Naive thymus-derived CD4-positive, alpha-beta T cell (primary cell): ENCODE results near the gene MYOM1. TPM values are rescaled to one million over a fixed set of nuclear protein-coding genes. Genes with fewer than 3 reads are reported as not detected.

Source experiments
- ATAC-seq: fragments of 150-1000 bp; cut with Tn5 transposase; 2 replicates; pipeline ENCODE4 v1.10.0; 2021; ENCODE audit warnings: mild to moderate bottlenecking, moderate library complexity
- CTCF ChIA-PET: fragments of 350-600 bp; sonication (Branson Sonifier 250); formaldehyde crosslinking; loops from one replicate; lab custom pipeline; 2021; ENCODE audit warnings: antibody characterized with exemption; lab: Charles Lee
- POLR2A ChIA-PET: fragments of 350-600 bp; sonication (Branson Sonifier 250); formaldehyde crosslinking; loops from one replicate; lab custom pipeline; 2021; ENCODE audit warnings: antibody characterized with exemption, inconsistent platforms; lab: Charles Lee
- DNase-seq, 9 donors: peaks; one replicate each; pipeline versions ENCODE4 v3.0.0 to v3.0.0-alpha.2; 2020 to 2022; ENCODE audit warnings: mixed read lengths in 1 of 9
- H3K27ac ChIP-seq: one replicate; pipeline ENCODE4 v1.7.0; 2013; ENCODE audit warnings: mild to moderate bottlenecking, low read depth, low read length, moderate library complexity
- H3K27me3 ChIP-seq, 2 donors: one replicate each; pipeline ENCODE4 v1.7.0; 2013; ENCODE audit warnings: low read length in 2 of 2, mild to moderate bottlenecking in 2 of 2, moderate library complexity in 2 of 2; ENCODE audit not compliant: control insufficient read depth in 2 of 2, insufficient read depth in 2 of 2
- H3K36me3 ChIP-seq, 3 experiments: 1 replicate in 2 of 3; 2 replicates in 1 of 3; pipeline ENCODE4 v1.7.0; 2013; ENCODE audit warnings: low read length in 3 of 3, mild to moderate bottlenecking in 3 of 3, moderate library complexity in 1 of 3; ENCODE audit not compliant: insufficient read depth in 3 of 3, control insufficient read depth in 2 of 3
- H3K4me1 ChIP-seq, 2 donors: one replicate each; pipeline ENCODE4 v1.7.0; 2013; ENCODE audit warnings: low read length in 2 of 2, mild to moderate bottlenecking in 2 of 2, moderate library complexity in 1 of 2; ENCODE audit not compliant: control insufficient read depth in 2 of 2, insufficient read depth in 2 of 2
- H3K4me3 ChIP-seq: 2 replicates; pipeline ENCODE4 v1.7.0; 2013; ENCODE audit warnings: mild to moderate bottlenecking, low read length
- H3K9me3 ChIP-seq, 3 experiments: 1 replicate in 2 of 3; 2 replicates in 1 of 3; pipeline ENCODE4 v1.7.0; 2013; ENCODE audit warnings: low read length in 3 of 3; ENCODE audit not compliant: control insufficient read depth in 2 of 3
- H3K27ac Mint-ChIP-seq, 9 donors: one replicate each; pipeline ENCODE4 v1.8.0; 2020 to 2022; ENCODE audit warnings: mixed read lengths in 9 of 9, mild to moderate bottlenecking in 8 of 9, moderate library complexity in 5 of 9, inconsistent platforms in 2 of 9
- H3K27me3 Mint-ChIP-seq, 5 donors: one replicate each; pipeline ENCODE4 v1.8.0; 2021 to 2022; ENCODE audit warnings: mixed read lengths in 5 of 5, mild to moderate bottlenecking in 1 of 5
- H3K36me3 Mint-ChIP-seq, 5 donors: one replicate each; pipeline ENCODE4 v1.8.0; 2020 to 2022; ENCODE audit warnings: mixed read lengths in 5 of 5, mild to moderate bottlenecking in 3 of 5, inconsistent platforms in 1 of 5
- H3K4me1 Mint-ChIP-seq, 7 donors: one replicate each; pipeline ENCODE4 v1.8.0; 2020 to 2022; ENCODE audit warnings: mixed read lengths in 7 of 7, mild to moderate bottlenecking in 3 of 7, inconsistent platforms in 1 of 7
- H3K4me3 Mint-ChIP-seq, 10 donors: one replicate each; pipeline ENCODE4 v1.8.0; 2020 to 2022; ENCODE audit warnings: mild to moderate bottlenecking in 10 of 10, mixed read lengths in 10 of 10, moderate library complexity in 6 of 10, inconsistent platforms in 2 of 10
- H3K9me3 Mint-ChIP-seq, 11 donors: one replicate each; pipeline ENCODE4 v1.8.0; 2020 to 2022; ENCODE audit warnings: mixed read lengths in 11 of 11, mild to moderate bottlenecking in 4 of 11, inconsistent platforms in 1 of 11, moderate library complexity in 1 of 11
- intact Hi-C, 2 donors: fragments of 100-400 bp; cut with micrococcal nuclease; formaldehyde crosslinking; loops; one replicate each; pipeline ENCODE4 v1.15.1; 2023
- polyA plus RNA-seq, 2 donors: library from polyadenylated mRNA; unstranded; fragments of 300-500 nt; fragmentation: Illumina TruSeq; gene quantifications; one replicate each; pipeline ENCODE4 v1.2.3, GENCODE V29; 2021
- total RNA-seq, 6 experiments: library from RNA in 5 of 6; stranded (reverse) in 5 of 6; gene quantifications; 1 replicate in 5 of 6; 2 replicates in 1 of 6; pipeline ENCODE4 v1.2.3 and lab custom pipeline; 2021 to 2026

Gene MYOM1
- total and polyA plus RNA-seq, 7 experiments from 2014 or later, result 0.83 to 6.7 (median 1.9) TPM

DNA sequence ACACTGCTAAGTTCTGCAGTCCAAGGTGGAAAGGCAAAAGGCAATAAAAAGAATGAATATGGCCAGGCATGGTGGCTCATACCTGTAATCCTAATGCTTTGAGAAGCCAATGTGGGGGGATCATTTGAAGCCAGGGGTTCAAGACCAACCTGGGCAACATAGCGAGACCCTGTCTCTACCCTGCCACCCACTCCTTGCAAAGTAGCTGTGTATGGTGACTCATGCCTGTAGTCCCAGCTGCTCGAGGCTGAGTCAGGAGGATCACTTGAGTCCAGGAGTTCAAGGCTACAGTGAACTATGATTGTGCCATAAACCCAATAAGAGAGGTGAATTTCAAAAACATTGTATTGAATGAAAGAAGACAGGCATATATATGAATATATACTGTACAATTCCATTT lies 44.6 kb upstream of the MYOM1 start:
- Histone ChIP-seq H3K27me3 (no peaks in the 10 kb centered on the region), H3K4me3 (peak overlapping the region; percentile 11), H3K4me1 (peaks cover 61% of the 10 kb centered on the region in 2 donors), H3K9me3 (no peaks in the 10 kb centered on the region), H3K27ac (no peak overlapping the region), H3K36me3 (peaks cover 0 to 6% (median 0%) of the 10 kb centered on the region in 3 experiments)
- intact Hi-C loops, result loop anchor here in 1 of 2 donors (5.0 kb wide), 4 partner anchors 252 to 692 kb away; partner anchors contain the start of genes LPIN2, METTL4, NDC80 and SMCHD1
- ChIA-PET POLR2A (interaction anchor here (1.0 to 5.3 kb wide), 4 partner anchors 10 to 330 kb away, joined by 3 to 98 read pairs (median 8); partner anchors contain the start of gene MYL12A), CTCF (interaction anchor here (0.6 to 2.1 kb wide), 2 partner anchors 15 to 402 kb away, joined by 3 to 10 read pairs; no protein-coding TSS in a partner anchor)
- H3K4me1 Mint-ChIP-seq, result peaks cover 56 to 85% (median 79%) of the 10 kb centered on the region in 7 donors
- no peaks in the 10 kb centered on the region for H3K9me3 Mint-ChIP-seq
- ATAC-seq (no peak), DNase-seq (no peak)
- peaks cover 0 to 23% (median 3%) of the 10 kb centered on the region in 5 donors for H3K36me3 Mint-ChIP-seq
- no peaks in the 10 kb centered on the region for H3K27me3 Mint-ChIP-seq
- H3K27ac Mint-ChIP-seq, result peak overlapping the region; percentile 3 to 99 (median 45)
- peak overlapping the region; percentile 10 to 98 (median 91) for H3K4me3 Mint-ChIP-seq

DNA sequence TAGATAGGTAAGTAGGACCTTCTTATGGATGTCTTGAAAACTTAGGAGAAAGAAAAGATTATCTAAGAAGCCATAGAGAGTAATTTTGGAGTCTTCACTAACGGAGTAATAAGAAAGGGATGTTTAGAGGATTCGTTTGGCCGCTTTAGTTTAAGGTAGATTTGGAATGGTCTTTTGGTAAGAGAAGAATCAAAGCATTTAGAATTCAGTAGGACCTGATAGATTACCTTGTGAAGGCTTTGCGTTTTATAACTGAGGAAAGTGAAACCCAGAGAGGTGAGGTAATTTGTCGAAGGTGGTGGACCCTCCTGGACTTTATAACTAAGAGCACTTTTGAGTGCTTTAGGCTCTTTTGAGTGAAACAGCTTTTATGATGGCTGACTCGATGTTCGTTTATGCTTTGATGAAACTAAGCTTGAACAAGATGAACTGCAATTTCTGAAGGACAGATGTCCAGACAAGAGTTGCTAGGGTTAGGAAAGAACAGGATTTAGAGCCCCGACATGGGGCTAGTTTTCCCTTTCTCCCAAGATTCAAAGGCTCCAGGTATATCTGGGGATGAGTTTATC lies 43.4 kb upstream of the MYOM1 start:
- ChIA-PET POLR2A (interaction anchor here (0.7 to 5.3 kb wide), 10 partner anchors 8 to 342 kb away, joined by 3 to 98 read pairs (median 5); partner anchors contain the start of gene MYL12A), CTCF (interaction anchor here (0.8 to 2.1 kb wide), 4 partner anchors 34 to 403 kb away, joined by 3 to 10 read pairs (median 4); no protein-coding TSS in a partner anchor)
- Mint-ChIP-seq H3K27me3 (no peaks in the 10 kb centered on the region), H3K4me1 (peaks cover 49 to 85% (median 79%) of the 10 kb centered on the region in 7 donors), H3K9me3 (no peaks in the 10 kb centered on the region), H3K27ac (peak overlapping the region; percentile 80 to 99 (median 91)), H3K4me3 (peak overlapping the region; percentile 87 to 98 (median 91)), H3K36me3 (peaks cover 3 to 27% (median 7%) of the 10 kb centered on the region in 5 donors)
- Histone ChIP-seq H3K36me3 (peaks cover 0 to 9% (median 0%) of the 10 kb centered on the region in 3 experiments), H3K27ac (peak overlapping the region; percentile 96), H3K4me3 (peak overlapping the region; percentile 81), H3K4me1 (peaks cover 59 to 61% of the 10 kb centered on the region in 2 donors), H3K9me3 (no peaks in the 10 kb centered on the region), H3K27me3 (no peaks in the 10 kb centered on the region)
- intact Hi-C loops, result loop anchor here (1.0 to 5.0 kb wide), 9 partner anchors 8 to 691 kb away; partner anchors contain the start of genes LPIN2 (in 1 of the 2), METTL4 (in 1 of the 2), NDC80 (in 1 of the 2) and SMCHD1 (in 1 of the 2)
- DNase-seq (no peak), ATAC-seq (no peak)

DNA sequence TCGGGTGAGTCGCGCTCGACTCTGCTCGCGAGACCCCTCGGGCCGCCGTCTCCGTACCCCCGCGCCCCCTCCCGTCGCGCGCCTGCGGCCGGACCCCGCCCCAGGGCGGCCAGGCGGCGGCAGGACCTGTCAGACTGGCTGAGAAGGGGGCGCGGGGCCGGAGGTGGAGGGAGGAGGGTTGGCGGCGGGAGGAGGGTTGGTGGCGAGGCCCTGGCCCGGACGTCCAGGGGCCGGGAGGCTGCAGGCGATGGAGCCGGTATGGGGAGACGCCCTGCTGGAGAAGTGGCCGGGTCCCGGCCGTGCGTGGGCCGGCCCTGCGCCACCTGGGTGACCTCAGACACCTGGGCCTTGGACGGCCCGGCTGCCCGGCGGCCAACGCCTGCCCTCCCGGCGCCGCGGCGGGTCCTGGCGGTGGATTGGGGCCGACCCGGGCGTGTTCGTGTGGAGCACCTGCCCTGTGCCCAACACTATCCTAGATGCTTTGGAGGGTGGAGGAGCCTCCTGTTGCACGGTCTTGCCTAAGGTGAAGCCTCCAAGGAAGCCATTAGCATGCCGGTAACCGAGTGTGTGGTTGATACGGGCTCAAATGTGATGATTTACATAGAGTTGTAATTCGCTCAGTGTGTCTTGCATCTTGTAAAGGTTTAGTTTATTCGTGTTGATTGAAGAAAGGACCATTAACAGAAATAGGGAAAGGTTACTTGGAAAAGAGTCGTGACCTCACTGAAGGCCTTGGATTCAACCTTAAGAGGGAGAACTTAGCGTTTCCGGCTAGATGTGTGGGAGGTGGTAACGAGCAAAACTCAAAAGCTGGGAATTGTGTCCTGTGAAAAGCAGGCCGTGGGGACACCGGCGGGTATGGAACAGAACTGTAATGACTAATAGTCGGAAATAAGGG lies 42.7 kb upstream of the MYOM1 start:
- ChIA-PET POLR2A (interaction anchor here (0.6 to 5.3 kb wide), 21 partner anchors 8 to 343 kb away, joined by 3 to 229 read pairs (median 5); partner anchors contain the start of genes MYL12A and TGIF1), CTCF (interaction anchor here (0.8 to 2.1 kb wide), 4 partner anchors 15 to 404 kb away, joined by 3 to 10 read pairs (median 4); partner anchors contain the start of gene MYL12A)
- intact Hi-C loops, result loop anchor here (1.0 to 5.0 kb wide), 9 partner anchors 9 to 690 kb away; partner anchors contain the start of genes LPIN2 (in 1 of the 2), METTL4 (in 1 of the 2), NDC80 (in 1 of the 2) and SMCHD1 (in 1 of the 2)
- Mint-ChIP-seq H3K9me3 (no peaks in the 10 kb centered on the region), H3K27me3 (no peaks in the 10 kb centered on the region), H3K36me3 (peaks cover 9 to 34% (median 14%) of the 10 kb centered on the region in 5 donors), H3K4me3 (peak overlapping the region; percentile 87 to 100 (median 96)), H3K4me1 (peaks cover 50 to 87% (median 83%) of the 10 kb centered on the region in 7 donors), H3K27ac (peak overlapping the region; percentile 91 to 100 (median 99))
- no peaks in the 10 kb centered on the region for H3K9me3 ChIP-seq
- H3K4me1 ChIP-seq, result peaks cover 58 to 66% of the 10 kb centered on the region in 2 donors
- peak in 7 of 9 donors; percentile 24 to 50 (median 43) for DNase-seq
- peak overlapping the region; percentile 81 for H3K4me3 ChIP-seq
- H3K27ac ChIP-seq, result peak overlapping the region; percentile 96
- peak; percentile 19 for ATAC-seq
- no peaks in the 10 kb centered on the region for H3K27me3 ChIP-seq
- H3K36me3 ChIP-seq, result peaks cover 5 to 16% (median 5%) of the 10 kb centered on the region in 3 experiments

- no peaks in the 10 kb centered on the region for H3K27me3 Mint-ChIP-seq
- peaks cover 54 to 66% of the 10 kb centered on the region in 2 donors for H3K4me1 ChIP-seq
Measured at GRCh38 chr18:3261373-3262233, 41.8 kb upstream of the MYOM1 start, which contains the start of gene MYL12B. Gene MYL12B (plus strand): TSS chr18:3262133. CDS start chr18:3272899, 10,766 bp downstream.

DNA sequence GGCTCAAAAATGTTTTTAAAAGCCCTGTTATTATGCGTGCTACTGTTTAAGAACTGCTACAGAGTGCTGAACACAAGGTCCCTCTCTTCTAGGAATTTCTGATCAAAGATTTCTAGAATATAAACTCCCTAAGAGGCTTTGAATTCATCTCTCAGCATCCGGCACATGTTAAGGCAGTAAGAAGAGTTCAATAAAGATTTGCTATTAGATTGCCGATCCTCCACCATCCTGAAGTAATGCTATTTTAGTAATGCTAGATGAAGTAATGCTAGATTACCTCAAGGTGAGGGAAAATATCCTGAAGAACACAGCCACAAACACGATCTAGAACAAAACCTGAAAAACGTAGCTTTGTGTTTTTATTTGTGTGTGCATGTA lies 41.2 kb upstream of the MYOM1 start:
- Histone ChIP-seq H3K9me3 (no peaks in the 10 kb centered on the region), H3K4me1 (peaks cover 55 to 60% of the 10 kb centered on the region in 2 donors), H3K36me3 (peaks cover 12 to 30% (median 20%) of the 10 kb centered on the region in 3 experiments), H3K4me3 (peak overlapping the region; percentile 81), H3K27ac (peak overlapping the region; percentile 96), H3K27me3 (no peaks in the 10 kb centered on the region)
- POLR2A ChIA-PET, result interaction anchor here (0.6 to 3.5 kb wide), 21 partner anchors 12 to 1978 kb away, joined by 3 to 229 read pairs (median 5); partner anchors contain the start of genes MYL12A and TGIF1
- H3K36me3 Mint-ChIP-seq, result peaks cover 9 to 42% (median 25%) of the 10 kb centered on the region in 5 donors
- ATAC-seq (no peak), DNase-seq (no peak)
- H3K4me3 Mint-ChIP-seq, result peak overlapping the region; percentile 87 to 100 (median 96)
- H3K27me3 Mint-ChIP-seq, result no peaks in the 10 kb centered on the region
- H3K4me1 Mint-ChIP-seq, result peaks cover 44 to 87% (median 81%) of the 10 kb centered on the region in 7 donors
- intact Hi-C loops, result loop anchor here (1.0 to 5.0 kb wide), 11 partner anchors 13 to 689 kb away; partner anchors contain the start of genes LPIN2 (in 2 of the 2), METTL4 (in 1 of the 2), MYL12A (in 1 of the 2) and NDC80 (in 1 of the 2)
- H3K9me3 Mint-ChIP-seq, result no peaks in the 10 kb centered on the region
- CTCF ChIA-PET, result interaction anchor here (0.8 to 1.7 kb wide), 5 partner anchors 8 to 44 kb away, joined by 3 to 6 read pairs (median 3); partner anchors contain the start of gene MYL12A
- peak overlapping the region; percentile 95 to 100 (median 99) for H3K27ac Mint-ChIP-seq

More at GRCh38 chr18:3261373-3262233, 41.8 kb upstream of the MYOM1 start, which contains the start of gene MYL12B:
- Histone ChIP-seq H3K27me3 (no peaks in the 10 kb centered on the region), H3K9me3 (no peaks in the 10 kb centered on the region), H3K4me3 (peak within 1 kb of the TSS; percentile 81), H3K27ac (peak within 1 kb of the TSS; percentile 96), H3K36me3 (peaks cover 7 to 25% (median 14%) of the 10 kb centered on the region in 3 experiments)
- Mint-ChIP-seq H3K4me3 (peak within 1 kb of the TSS; percentile 87 to 100 (median 96)), H3K4me1 (peaks cover 48 to 87% (median 83%) of the 10 kb centered on the region in 7 donors), H3K27ac (peak within 1 kb of the TSS; percentile 95 to 100 (median 99)), H3K36me3 (peaks cover 9 to 42% (median 19%) of the 10 kb centered on the region in 5 donors), H3K9me3 (no peaks in the 10 kb centered on the region)
- ATAC-seq (peak; percentile 87), DNase-seq (peak; percentile 72 to 88 (median 84))
- ChIA-PET CTCF (interaction anchor here (0.9 to 1.7 kb wide), 4 partner anchors 9 to 37 kb away, joined by 3 to 6 read pairs (median 4); partner anchors contain the start of gene MYL12A), POLR2A (interaction anchor here (0.6 to 3.5 kb wide), 23 partner anchors 13 to 1978 kb away, joined by 3 to 229 read pairs (median 5); partner anchors contain the start of genes MYL12A and TGIF1)
- intact Hi-C loops, result loop anchor here (1.0 to 5.0 kb wide), 13 partner anchors 13 to 689 kb away; partner anchors contain the start of genes LPIN2 (in 2 of the 2), METTL4 (in 1 of the 2), MYL12A (in 1 of the 2) and NDC80 (in 1 of the 2)
